ENCODE data around the gene HES7.
"Not testable (repeated sequence)": the region's sequence is repeated elsewhere in the genome, so short reads cannot be mapped to it uniquely, and the experiment has no call there.

Gene HES7

GRCh38 chr17:8123695-8124349 is at the start of gene HES7:
Gene HES7 (minus strand): TSS chr17:8124106. CDS start chr17:8124084, 22 bp downstream.
- DNase-seq = no peak

GRCh38 chr17:8173056-8173870 is 49.4 kb upstream of the HES7 start:
- DNase-seq = peak; percentile 99

GRCh38 chr17:8170186-8170585 is 46.3 kb upstream of the HES7 start:
- DNase-seq = not testable (repeated sequence)

- no peak for DNase-seq
These were observed 43.6 kb upstream of the HES7 start for GRCh38 chr17:8167526-8167925.

- DNase-seq = no peak
These were observed 42.8 kb upstream of the HES7 start for GRCh38 chr17:8166731-8167130.

- no peak for DNase-seq
These were observed 40.9 kb upstream of the HES7 start for GRCh38 chr17:8164815-8165131.

GRCh38 chr17:8163978-8164814 is 40.3 kb upstream of the HES7 start:
- DNase-seq = peak; percentile 32

GRCh38 chr17:8162997-8163977 is 39.4 kb upstream of the HES7 start:
- no peak for DNase-seq

- DNase-seq = peak; percentile 64
These were observed 38.5 kb upstream of the HES7 start, which contains the start of gene VAMP2 for GRCh38 chr17:8162233-8162996. Gene VAMP2 (minus strand): TSS chr17:8162948. CDS start chr17:8162879, 69 bp downstream.

GRCh38 chr17:8161289-8162232 is 37.7 kb upstream of the HES7 start:
- DNase-seq = no peak

GRCh38 chr17:8160741-8161221 is 36.9 kb upstream of the HES7 start:
- DNase-seq = no peak

- DNase-seq = no peak
These were observed 36.3 kb upstream of the HES7 start for GRCh38 chr17:8160224-8160577.

GRCh38 chr17:8159459-8160223 is 35.7 kb upstream of the HES7 start:
- DNase-seq = no peak

- DNase-seq = no peak
These were observed 35.1 kb upstream of the HES7 start for GRCh38 chr17:8159032-8159400.

- peak; percentile 80 for DNase-seq
These were observed 34.5 kb upstream of the HES7 start for GRCh38 chr17:8158267-8159031.

GRCh38 chr17:8156246-8156992 is 32.5 kb upstream of the HES7 start:
- DNase-seq = peak; percentile 100

GRCh38 chr17:8155996-8156245 is 32.0 kb upstream of the HES7 start:
- no peak for DNase-seq

All from fibroblast of upper back skin (primary cell).